Omental fat pad (tissue), 4 donors: Measurements from ENCODE around the gene CHRNA1. TPM values are rescaled to one million over a fixed set of nuclear protein-coding genes. Genes with fewer than 3 reads are reported as not detected.

Experiments used
- ATAC-seq: fragments of 150-250 bp; one replicate; pipeline ENCODE4 v1.9.1; 2016; ENCODE audit warnings: mild to moderate bottlenecking, moderate library complexity; ENCODE audit not compliant: low FRiP score
- DNase-seq: peaks from one replicate; pipeline ENCODE4 v3.0.0-alpha.2; 2019; ENCODE audit warnings: low spot score
- CTCF ChIP-seq, 3 donors: fragments of 450-650 bp; IDR thresholded peaks; one replicate each; pipeline ENCODE4 v1.5.1; 2016 to 2017; ENCODE audit warnings: antibody characterized with exemption in 3 of 3, mild to moderate bottlenecking in 3 of 3, moderate library complexity in 2 of 3
- total RNA-seq, 4 donors: library from RNA; depleted of rRNA; stranded (reverse); fragments of >200 nt; gene quantifications; one replicate each; pipeline ENCODE4 v1.1.0, GENCODE V29; 2016

Gene CHRNA1
- total RNA-seq, 4 donors from 2014 or later, result not detected

DNA sequence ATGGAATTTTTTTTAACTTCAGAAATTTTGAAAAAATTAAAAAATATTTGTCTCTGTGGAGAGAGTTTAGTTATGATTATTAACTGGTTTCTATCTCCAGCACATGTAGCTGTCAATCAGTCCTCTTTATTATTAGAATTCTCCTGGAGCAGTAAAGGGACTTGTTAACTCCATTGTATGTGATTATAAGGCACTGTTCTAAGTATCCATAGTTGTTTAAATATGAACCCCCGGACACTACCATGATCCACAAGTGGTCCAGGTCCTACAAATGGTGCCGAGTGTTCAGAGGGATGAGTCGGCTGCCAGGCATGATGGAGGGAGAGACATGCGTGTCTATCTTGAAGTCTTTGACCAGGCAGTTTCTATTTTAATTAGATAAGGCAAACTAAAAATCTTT is 492 bp downstream of the CHRNA1 start:
- no peak for ATAC-seq
- TF ChIP-seq CTCF (IDR thresholded peaks at IDR 0.05), result no peak
- no peak for DNase-seq

GRCh38 chr2:174762464-174762863 is 1.8 kb downstream of the CHRNA1 start:
- ATAC-seq (no peak), DNase-seq (no peak)
- no peak for TF ChIP-seq CTCF (IDR thresholded peaks at IDR 0.05)

GRCh38 chr2:174761837-174762236 is 2.4 kb downstream of the CHRNA1 start:
- ATAC-seq (no peak), DNase-seq (no peak)
- TF ChIP-seq CTCF (IDR thresholded peaks at IDR 0.05), result no peak

DNA sequence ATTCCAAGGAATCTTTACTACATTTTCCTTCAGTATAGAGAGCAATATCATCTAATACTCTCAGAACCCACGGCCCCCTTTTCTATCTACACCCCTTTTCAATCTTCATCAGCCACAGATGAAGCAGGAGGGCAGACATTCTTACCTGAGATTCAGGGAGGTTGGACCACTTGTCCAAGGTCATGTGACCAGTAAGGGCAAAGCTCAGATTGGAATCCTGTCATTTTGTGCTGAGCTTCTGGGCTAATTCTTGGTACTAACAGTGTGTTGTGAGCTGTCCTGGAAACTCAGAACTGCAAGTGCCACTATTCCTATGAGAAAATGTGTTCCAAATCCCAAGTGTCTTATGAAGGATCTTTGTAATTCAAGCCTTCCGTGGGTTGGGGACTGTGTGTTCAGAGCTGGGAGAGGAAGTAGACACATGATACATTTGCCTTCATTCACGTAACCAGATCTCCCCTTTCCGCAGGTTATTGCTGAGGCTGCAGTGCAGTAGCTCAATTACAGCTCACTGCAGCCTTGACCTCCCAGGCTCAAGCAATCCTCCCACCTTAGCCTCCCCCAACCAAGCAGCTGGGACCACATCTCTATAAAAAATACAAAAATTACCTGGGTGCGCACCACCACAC is 3.3 kb downstream of the CHRNA1 start:
- ATAC-seq, result no peak
- DNase-seq, result no peak
- TF ChIP-seq CTCF (IDR thresholded peaks at IDR 0.05), result no peak

DNA sequence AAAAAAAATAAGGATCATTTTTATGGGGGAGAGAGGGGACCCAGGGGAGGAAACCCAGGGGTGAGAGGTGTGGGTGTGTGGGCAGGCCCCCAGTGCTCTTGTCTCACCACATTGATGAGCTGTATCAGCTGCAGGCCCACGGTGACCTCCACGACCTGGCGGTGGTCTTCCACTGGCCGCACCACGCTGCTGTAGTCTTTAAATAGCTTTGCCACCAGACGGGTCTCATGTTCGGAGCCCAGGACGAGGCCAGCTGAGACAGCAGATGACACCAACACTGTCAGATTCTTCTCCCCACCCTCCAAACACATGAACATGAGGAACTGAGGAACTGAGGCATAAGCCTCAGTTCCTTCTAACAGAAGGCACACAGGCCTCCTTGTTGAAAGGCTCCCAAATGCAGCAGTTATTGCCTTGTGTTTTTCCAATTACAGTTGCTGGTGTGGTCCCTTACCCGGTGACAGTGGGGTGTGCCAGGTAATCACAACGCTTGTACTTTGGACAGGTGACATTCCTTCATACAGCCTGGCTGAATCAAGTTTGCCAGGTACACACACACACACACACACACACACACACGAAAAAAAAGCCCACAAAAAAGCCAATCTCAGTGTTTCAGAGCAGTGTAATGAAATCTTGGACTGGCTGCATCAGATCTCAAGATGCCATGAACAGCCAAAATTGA is 4.7 kb downstream of the CHRNA1 start:
- no peak for TF ChIP-seq CTCF (IDR thresholded peaks at IDR 0.05)
- ATAC-seq (no peak), DNase-seq (no peak)

DNA sequence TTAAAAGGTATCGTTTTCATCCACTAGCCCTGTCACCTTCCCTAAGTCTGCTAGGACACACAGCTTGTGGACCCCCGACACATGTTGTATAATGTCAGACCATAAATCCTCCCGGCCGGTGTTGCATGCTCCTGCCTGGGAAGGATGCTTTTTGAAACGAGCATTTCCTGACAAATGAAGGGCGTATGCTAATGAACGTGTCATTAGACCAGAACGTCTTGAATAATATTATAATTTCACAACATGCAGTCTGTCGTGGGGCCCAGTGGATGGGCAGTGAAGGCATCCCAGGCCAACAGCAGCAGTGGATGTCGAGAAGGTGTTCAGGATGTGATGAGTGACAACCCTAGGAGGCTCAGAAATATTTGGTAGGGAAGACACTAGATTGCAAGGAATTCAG is 7.5 kb downstream of the CHRNA1 start:
- DNase-seq (no peak), ATAC-seq (no peak)
- TF ChIP-seq CTCF (IDR thresholded peaks at IDR 0.05), result no peak

DNA sequence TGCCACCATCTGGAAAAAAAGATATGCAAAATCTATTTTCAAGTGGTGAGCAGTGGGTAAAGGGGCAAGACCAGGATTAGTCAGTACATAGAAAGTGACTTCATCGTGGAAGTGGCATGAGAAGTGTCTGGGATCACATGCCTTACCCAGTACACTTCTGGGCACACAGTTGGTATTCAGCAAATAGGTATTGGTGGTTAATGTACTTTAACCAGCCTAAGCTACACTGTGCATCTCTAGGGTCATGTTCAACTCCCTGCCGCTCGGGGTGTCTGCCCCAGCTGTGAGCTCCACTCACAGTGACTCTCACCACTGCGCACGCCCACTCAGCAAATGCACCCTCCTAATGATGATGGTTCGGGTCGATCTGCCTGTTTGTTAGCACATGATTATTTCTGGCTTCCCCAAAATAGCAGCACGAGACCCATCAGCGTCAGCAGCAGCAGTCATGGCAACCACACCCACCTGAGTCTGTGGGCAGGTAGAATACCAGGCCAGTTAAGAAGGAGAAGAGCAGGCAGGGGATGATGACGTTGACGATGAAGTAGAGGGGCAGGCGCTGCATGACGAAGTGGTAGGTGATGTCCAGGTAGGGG is 11.1 kb downstream of the CHRNA1 start:
- DNase-seq, result no peak
- no peak for ATAC-seq
- TF ChIP-seq CTCF (IDR thresholded peaks at IDR 0.05), result no peak
